Keratinocyte (primary cell): ENCODE data around the gene AQP5. TPM values are rescaled to one million over a fixed set of nuclear protein-coding genes. Genes with fewer than 3 reads are reported as not detected.
"Not testable (repeated sequence)": the region's sequence is repeated elsewhere in the genome, so short reads cannot be mapped to it uniquely, and the experiment has no call there.

Experiments
- DNase-seq: peaks from one replicate; pipeline ENCODE4 v3.0.0-alpha.2; 2011; ENCODE audit warnings: low read depth, missing footprints, low spot score
- FAIRE-seq: peaks from 2 replicates; lab custom pipeline; 2011; peaks lifted over from hg19 to GRCh38; lab: Jason Lieb, UNC
- H2AFZ ChIP-seq: 2 replicates; pipeline ENCODE4 v1.6.0; 2012; ENCODE audit warnings: low read length, control low read depth, inconsistent platforms; ENCODE audit not compliant: control insufficient read depth
- H3K27ac ChIP-seq: 2 replicates; pipeline ENCODE4 v1.5.1; 2011; ENCODE audit warnings: low read length; ENCODE audit not compliant: control insufficient read depth, insufficient read depth
- H3K27me3 ChIP-seq: 3 replicates; pipeline ENCODE4 v1.6.0; 2011; ENCODE audit warnings: low read length; ENCODE audit not compliant: control insufficient read depth, insufficient read depth; ENCODE audit errors: extremely low read depth
- H3K36me3 ChIP-seq, 2 experiments: 2 replicates in 1 of 2; 3 replicates in 1 of 2; pipeline ENCODE4 v1.5.1; 2011; ENCODE audit warnings: low read length in 2 of 2, mild to moderate bottlenecking in 1 of 2; ENCODE audit not compliant: control insufficient read depth in 2 of 2, insufficient read depth in 2 of 2; ENCODE audit errors: extremely low read depth in 1 of 2
- H3K4me1 ChIP-seq: 3 replicates; pipeline ENCODE4 v1.5.1; 2011; ENCODE audit warnings: low read length; ENCODE audit not compliant: control insufficient read depth, insufficient read depth; ENCODE audit errors: extremely low read depth
- H3K4me2 ChIP-seq: 3 replicates; pipeline ENCODE4 v1.6.0; 2011; ENCODE audit warnings: low read depth, low read length; ENCODE audit not compliant: control insufficient read depth, insufficient read depth; ENCODE audit errors: extremely low read depth
- H3K4me3 ChIP-seq, 3 experiments: fragments of 200-600 bp in 1 of 3; sonication (generic) in 1 of 3; 2 replicates in 2 of 3; 3 replicates in 1 of 3; pipeline ENCODE4 v1.5.1; 2011 to 2016; ENCODE audit warnings: low read length in 3 of 3, mild to moderate bottlenecking in 3 of 3, control low read depth in 2 of 3, inconsistent platforms in 1 of 3, low read depth in 1 of 3, mixed read lengths in 1 of 3, mixed run types in 1 of 3, moderate library complexity in 1 of 3; ENCODE audit not compliant: control insufficient read depth in 2 of 3, insufficient read depth in 2 of 3; ENCODE audit errors: extremely low read depth in 1 of 3
- H3K79me2 ChIP-seq: 2 replicates; pipeline ENCODE4 v1.6.0; 2012; ENCODE audit warnings: low read length; ENCODE audit not compliant: control insufficient read depth, insufficient read depth
- H3K9ac ChIP-seq: 3 replicates; pipeline ENCODE4 v1.6.0; 2011; ENCODE audit warnings: low read length; ENCODE audit not compliant: control insufficient read depth, insufficient read depth; ENCODE audit errors: extremely low read depth
- H3K9me1 ChIP-seq: 3 replicates; pipeline ENCODE4 v1.6.0; 2011; ENCODE audit warnings: low read length; ENCODE audit not compliant: control insufficient read depth, insufficient read depth; ENCODE audit errors: extremely low read depth
- H3K9me3 ChIP-seq: 2 replicates; pipeline ENCODE4 v1.5.1; 2012; ENCODE audit warnings: low read depth, low read length; ENCODE audit not compliant: control insufficient read depth
- H4K20me1 ChIP-seq: 3 replicates; pipeline ENCODE4 v1.6.0; 2011; ENCODE audit warnings: low read length; ENCODE audit not compliant: control insufficient read depth, insufficient read depth; ENCODE audit errors: extremely low read depth
- EZH2 ChIP-seq: IDR thresholded peaks from one replicate; pipeline ENCODE4 v1.6.1; 2012; ENCODE audit warnings: inconsistent platforms, mild to moderate bottlenecking, low read length, moderate library complexity
- dilution Hi-C: fragments of 300-500 bp; cut with MboI; formaldehyde crosslinking; loops from one replicate; pipeline ENCODE4 v1.7.0; 2020; ENCODE audit warnings: low sequenced_read_pairs; ENCODE audit not compliant: extremely low pct_ligation_motif_present
- polyA plus RNA-seq, 5 experiments: library from polyadenylated mRNA; depleted of rRNA in 3 of 5; stranded (reverse) in 3 of 5; stranded (forward) in 1 of 5; unstranded in 1 of 5; fragments of >200 nt; gene quantifications; 1 replicate in 1 of 5; 2 replicates in 3 of 5; 3 replicates in 1 of 5; pipeline versions ENCODE4 v1.2.1 to v1.2.3, GENCODE V29; 2011 to 2012; ENCODE audit warnings: missing spikeins in 2 of 5, low read depth in 1 of 5, low replicate concordance in 1 of 5
- TF ChIP-seq, protein P1 (sequence below), 3 experiments: IDR thresholded peaks in 1 of 3; conservative IDR thresholded peaks in 1 of 3; optimal IDR thresholded peaks in 1 of 3; 2 replicates in 2 of 3; 3 replicates in 1 of 3; pipeline versions ENCODE3 to v1.5.1; 2011; ENCODE audit warnings: low read length in 3 of 3, mild to moderate bottlenecking in 3 of 3, moderate library complexity in 2 of 3, control low read depth in 1 of 3, inconsistent platforms in 1 of 3; ENCODE audit not compliant: insufficient read depth in 2 of 3; ENCODE audit errors: extremely low read depth in 1 of 3

AQP5 gene
- polyA plus RNA-seq, 1 donor (not counting 4 experiments of a cell fraction or from before 2014, with no cell fraction given) = not detected

- H3K27ac ChIP-seq = no peak overlapping the region
- no peak overlapping the region for H2AFZ ChIP-seq
- H3K4me1 ChIP-seq = peaks cover 13% of the 10 kb centered on the region
- no peaks in the 10 kb centered on the region for H3K9me1 ChIP-seq
- dilution Hi-C loops = no loop called here
- TF ChIP-seq, protein P1, sequence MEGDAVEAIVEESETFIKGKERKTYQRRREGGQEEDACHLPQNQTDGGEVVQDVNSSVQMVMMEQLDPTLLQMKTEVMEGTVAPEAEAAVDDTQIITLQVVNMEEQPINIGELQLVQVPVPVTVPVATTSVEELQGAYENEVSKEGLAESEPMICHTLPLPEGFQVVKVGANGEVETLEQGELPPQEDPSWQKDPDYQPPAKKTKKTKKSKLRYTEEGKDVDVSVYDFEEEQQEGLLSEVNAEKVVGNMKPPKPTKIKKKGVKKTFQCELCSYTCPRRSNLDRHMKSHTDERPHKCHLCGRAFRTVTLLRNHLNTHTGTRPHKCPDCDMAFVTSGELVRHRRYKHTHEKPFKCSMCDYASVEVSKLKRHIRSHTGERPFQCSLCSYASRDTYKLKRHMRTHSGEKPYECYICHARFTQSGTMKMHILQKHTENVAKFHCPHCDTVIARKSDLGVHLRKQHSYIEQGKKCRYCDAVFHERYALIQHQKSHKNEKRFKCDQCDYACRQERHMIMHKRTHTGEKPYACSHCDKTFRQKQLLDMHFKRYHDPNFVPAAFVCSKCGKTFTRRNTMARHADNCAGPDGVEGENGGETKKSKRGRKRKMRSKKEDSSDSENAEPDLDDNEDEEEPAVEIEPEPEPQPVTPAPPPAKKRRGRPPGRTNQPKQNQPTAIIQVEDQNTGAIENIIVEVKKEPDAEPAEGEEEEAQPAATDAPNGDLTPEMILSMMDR (optimal IDR thresholded peaks at IDR 0.05 in 1 of 3, IDR thresholded peaks at IDR 0.05 in 1 of 3, conservative IDR thresholded peaks at IDR 0.05 in 1 of 3; ENCODE audit: extremely low read depth in 1 of 3, insufficient read depth in 2 of 3, low read length in 3 of 3) = no peak
- TF ChIP-seq EZH2 = no peak
- H3K36me3 ChIP-seq = peaks cover 7 to 11% of the 10 kb centered on the region in 2 experiments
- DNase-seq (no peak), FAIRE-seq (no peak)
- no peaks in the 10 kb centered on the region for H4K20me1 ChIP-seq
- H3K27me3 ChIP-seq = no peaks in the 10 kb centered on the region
- no peak overlapping the region for H3K4me3 ChIP-seq
- no peak overlapping the region for H3K9ac ChIP-seq
- H3K9me3 ChIP-seq = no peaks in the 10 kb centered on the region
- H3K4me2 ChIP-seq = peak overlapping the region; percentile 63
- H3K79me2 ChIP-seq = no peaks in the 10 kb centered on the region
These were observed 23.0 kb downstream of the AQP5 start for GRCh38 chr12:49984476-49985359.

- Histone ChIP-seq H3K79me2 (no peaks in the 10 kb centered on the region), H4K20me1 (no peaks in the 10 kb centered on the region), H3K4me3 (no peak overlapping the region), H3K27me3 (no peaks in the 10 kb centered on the region), H3K4me1 (peaks cover 13% of the 10 kb centered on the region), H3K36me3 (peaks cover 7 to 20% of the 10 kb centered on the region in 2 experiments), H3K4me2 (no peak overlapping the region), H3K9me1 (no peaks in the 10 kb centered on the region), H2AFZ (no peak overlapping the region), H3K9me3 (no peaks in the 10 kb centered on the region), H3K27ac (no peak overlapping the region), H3K9ac (no peak overlapping the region)
- dilution Hi-C loops = no loop called here
- no peak for DNase-seq
- no peak for TF ChIP-seq EZH2
- TF ChIP-seq, protein P1 (optimal IDR thresholded peaks at IDR 0.05 in 1 of 3, IDR thresholded peaks at IDR 0.05 in 1 of 3, conservative IDR thresholded peaks at IDR 0.05 in 1 of 3; ENCODE audit: extremely low read depth in 1 of 3, insufficient read depth in 2 of 3, low read length in 3 of 3) = no peak
- FAIRE-seq = no peak
These were observed 24.3 kb downstream of the AQP5 start for GRCh38 chr12:49985981-49986380.

DNA sequence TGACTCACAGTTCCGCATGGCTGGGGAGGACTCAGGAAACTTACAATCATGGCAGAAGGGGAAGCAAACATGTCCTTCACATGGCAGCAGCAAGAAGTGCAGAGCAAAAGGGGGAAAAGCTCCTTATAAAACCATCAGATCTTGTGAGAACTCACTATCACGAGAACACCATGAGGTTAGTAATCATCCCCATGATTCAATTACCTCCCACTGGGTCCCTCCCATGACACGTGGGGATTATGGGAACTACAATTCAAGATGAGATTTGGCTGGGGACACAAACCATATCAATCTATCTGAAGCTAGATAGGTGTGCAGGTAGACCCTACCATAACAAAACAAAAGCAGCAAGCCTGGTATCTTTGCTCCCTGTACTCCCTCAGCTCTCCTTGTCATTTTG is 24.8 kb downstream of the AQP5 start:
- not testable (repeated sequence) for FAIRE-seq

More for the DNA sequence above, 24.8 kb downstream of the AQP5 start:
- H3K9me3 ChIP-seq, H3K9ac ChIP-seq, H3K79me2 ChIP-seq, H4K20me1 ChIP-seq, H2AFZ ChIP-seq, dilution Hi-C loops, H3K4me3 ChIP-seq, DNase-seq, H3K27ac ChIP-seq, H3K4me2 ChIP-seq, H3K9me1 ChIP-seq, H3K27me3 ChIP-seq: not testable (repeated sequence)
- Histone ChIP-seq H3K36me3 (peaks cover 7 to 20% of the 10 kb centered on the region in 2 experiments), H3K4me1 (peaks cover 13% of the 10 kb centered on the region)
